GM18867 (cell line): Measurements from ENCODE around the gene CDC26.
"Not testable (repeated sequence)": the region's sequence is repeated elsewhere in the genome, so short reads cannot be mapped to it uniquely, and the experiment has no call there.

ENCODE experiments used
- ATAC-seq: cut with Tn5 transposase; IDR thresholded peaks from one replicate; pipeline ENCODE4 v1.9.1; 2021; ENCODE audit warnings: mild to moderate bottlenecking, moderate library complexity; ENCODE audit not compliant: unreplicated experiment

The CDC26 gene

DNA sequence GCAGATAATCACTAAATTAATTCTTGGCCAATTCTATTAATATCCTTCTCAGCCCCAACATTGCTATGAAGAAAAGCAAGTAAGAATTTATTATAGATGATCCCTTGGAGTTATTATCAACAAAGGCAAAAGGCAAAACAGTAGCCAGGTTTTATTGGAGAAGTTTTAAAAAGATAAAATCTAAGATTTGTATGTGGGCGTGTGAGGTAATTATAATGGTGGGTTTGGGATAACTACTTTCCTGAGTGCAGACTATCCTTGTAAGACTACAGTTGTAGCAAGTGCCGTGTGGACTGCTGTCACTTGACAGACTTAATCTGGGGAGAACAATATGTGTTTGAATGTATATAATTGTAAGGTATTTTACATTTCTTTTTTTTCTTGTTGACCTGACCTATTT is 30.8 kb downstream of the CDC26 start:
- ATAC-seq = no peak

DNA sequence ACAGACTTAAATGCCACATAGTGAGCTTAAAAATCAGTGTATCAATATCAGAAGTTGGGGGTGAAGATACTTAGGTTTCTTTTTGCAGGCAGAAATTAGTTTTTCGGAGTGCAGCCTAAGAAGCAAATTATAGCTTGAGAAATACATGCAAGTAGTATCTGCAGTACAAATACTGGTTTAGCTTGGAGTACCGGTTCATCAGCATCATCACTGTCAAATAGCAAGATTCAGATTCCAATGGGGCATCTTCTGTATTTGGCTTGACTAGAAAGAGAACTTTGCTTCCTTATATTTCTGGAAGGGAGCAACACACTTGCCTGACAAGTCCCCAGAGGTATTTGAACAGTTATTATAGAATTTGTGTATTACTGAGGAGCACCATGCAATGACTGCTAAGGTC is 34.2 kb downstream of the CDC26 start:
- ATAC-seq = no peak

GRCh38 chr9:113238859-113239232 is 36.5 kb downstream of the CDC26 start:
- ATAC-seq = no peak

DNA sequence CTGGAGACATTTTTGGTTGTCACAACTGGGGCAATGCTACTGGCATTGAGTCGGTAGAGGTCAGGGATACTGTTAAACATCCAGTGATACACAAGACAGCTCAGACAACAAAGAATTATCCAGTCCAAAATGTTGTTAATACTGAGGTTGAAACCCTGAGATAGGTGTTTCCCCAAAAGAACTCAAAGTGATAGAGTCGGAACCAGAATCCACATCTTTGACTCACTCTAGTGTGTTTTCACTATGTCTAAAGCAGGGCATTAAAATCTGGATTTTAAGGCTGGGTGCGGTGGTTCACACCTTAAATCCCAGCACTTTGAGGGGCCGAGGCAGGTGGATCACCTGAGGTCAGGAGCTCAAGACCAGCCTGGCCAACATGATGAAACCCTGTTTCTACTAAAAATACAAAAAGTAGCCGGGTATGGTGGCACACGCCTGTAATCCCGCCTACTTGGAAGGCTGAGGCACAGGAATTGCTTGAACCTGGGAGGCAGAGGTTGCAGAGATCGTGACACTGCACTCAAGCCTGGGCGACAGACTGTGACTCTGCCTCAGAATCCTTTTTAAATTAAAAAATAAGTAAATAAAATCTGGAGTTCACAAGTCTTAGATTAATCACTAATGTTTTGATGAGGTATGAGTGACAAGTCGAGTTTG is 37.0 kb downstream of the CDC26 start:
- ATAC-seq = no peak

DNA sequence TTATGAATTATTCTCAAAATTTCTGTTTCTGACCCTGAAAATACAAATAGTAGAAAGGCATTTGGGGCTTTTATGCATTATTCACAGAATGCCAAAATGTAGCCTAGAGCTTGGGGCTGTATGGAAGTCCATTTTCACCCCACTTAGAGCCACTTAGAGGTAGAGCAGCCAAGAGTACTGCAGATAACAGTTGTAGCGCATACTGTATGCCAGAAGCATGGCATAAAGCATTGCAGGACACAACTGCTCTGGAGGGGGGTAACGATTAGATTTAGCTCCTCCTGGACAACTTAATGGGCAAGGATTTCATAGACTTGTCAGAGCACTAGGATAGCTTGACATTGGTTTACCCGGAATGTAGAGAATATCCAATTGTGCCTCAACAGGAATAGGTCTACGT is 38.3 kb downstream of the CDC26 start:
- ATAC-seq = no peak

DNA sequence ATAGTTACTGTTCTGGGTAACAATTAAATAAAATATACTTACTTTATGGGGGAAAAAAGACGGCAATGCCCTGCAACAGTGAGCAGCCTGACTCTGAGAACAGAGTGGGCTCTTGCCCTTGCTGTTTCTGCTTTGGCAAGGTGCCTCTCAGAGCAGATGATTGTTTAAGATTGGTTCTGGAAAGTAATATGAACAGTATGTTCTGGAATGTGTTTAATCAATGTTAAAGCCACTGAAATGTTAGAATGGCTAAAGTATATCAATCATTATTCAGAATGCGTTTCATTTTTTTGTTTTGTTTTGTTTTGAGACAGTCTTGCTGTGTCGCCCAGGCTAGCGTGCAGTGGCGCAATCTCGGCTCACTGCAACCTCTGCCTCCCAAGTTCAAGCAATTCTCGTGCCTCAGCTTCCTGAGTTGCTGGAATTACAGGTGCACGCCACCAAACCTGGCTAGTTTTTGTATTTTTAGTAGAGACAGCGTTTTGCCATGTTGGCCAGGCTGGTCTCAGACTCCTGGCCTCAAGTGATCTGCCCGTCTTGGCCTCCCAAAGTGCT is 39.6 kb downstream of the CDC26 start:
- ATAC-seq = not testable (repeated sequence)

- no peak for ATAC-seq
Measured at GRCh38 chr9:113231701-113232100, 43.7 kb downstream of the CDC26 start.

GRCh38 chr9:113228130-113228665 is 47.2 kb downstream of the CDC26 start:
- ATAC-seq = no peak

GRCh38 chr9:113227436-113227835 is 47.9 kb downstream of the CDC26 start:
- no peak for ATAC-seq

DNA sequence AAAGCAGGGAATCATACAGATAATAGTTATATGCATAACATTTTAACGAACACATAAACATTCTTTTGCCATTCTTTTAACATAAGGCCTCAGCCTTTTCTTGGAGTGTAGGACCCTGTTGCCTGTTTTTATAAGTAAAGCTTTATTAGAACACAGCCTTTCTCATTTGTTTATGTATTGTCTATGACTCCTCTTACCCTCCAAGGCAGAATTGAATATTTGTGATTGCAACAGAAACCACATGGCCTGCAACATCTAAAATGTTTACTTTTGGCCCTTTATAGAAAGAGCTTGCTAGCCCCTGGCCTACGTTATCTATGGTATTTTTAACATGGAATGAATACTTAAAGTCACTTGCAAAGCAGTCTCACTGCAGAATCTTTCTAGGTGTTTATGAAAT is 51.4 kb downstream of the CDC26 start:
- no peak for ATAC-seq

DNA sequence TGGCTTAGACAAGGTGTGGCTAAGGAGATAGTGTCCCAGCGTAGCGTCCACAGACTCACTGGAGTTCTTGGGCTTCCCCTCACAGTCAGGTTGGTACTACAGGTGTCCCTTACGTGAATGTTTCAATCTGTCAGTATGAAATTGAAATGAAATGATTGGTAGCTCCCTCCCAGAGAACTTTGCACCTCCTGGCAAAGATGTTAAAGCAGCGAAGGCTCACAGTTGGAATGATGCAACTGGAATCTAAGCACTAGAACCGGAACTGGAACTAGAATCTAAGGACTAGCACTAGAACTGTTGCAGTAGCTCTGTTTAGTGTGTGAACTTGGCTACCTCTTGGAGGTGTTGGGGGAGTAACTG is 52.9 kb downstream of the CDC26 start:
- ATAC-seq = no peak

DNA sequence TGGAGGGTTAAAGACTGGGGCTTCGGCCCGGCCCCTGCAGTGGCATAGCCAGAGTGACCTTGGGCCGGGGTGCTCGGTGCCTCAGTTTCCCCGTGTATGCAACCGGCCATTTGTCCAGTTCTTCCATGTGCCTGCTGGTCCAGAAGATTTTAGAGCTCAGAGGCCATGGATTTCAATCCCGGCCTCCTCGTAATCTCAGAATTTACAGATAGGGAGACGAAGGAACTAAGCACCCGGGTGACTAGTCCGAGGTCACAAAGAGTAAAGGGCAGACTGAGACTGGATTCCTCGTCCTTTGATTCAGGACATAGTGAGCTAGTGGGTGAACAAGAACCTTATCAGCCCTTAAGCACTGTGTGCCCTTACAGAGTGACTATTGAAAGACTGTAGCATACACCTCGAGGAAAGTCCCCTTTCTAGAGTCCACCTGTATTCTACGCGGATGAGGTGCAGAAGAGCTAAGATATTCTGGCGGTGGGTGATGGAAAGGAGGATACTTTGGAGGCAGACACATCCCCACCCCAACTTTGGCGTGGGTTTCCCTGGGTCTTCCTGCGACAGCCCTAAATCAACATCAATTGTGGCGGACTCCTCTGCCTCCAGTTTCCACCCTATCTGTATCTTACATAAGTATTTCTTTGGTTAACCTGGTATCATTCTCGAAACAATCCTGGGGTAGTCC is 53.4 kb downstream of the CDC26 start:
- no peak for ATAC-seq

GRCh38 chr9:113221003-113221799 is 54.2 kb downstream of the CDC26 start, which contains the start of the genes FKBP15 and SLC31A1:
Gene FKBP15 (minus strand): TSS chr9:113221277. CDS start chr9:113221243, 34 bp downstream.
Gene SLC31A1 (plus strand): TSS chr9:113221544. CDS start chr9:113256149, 34,605 bp downstream.
- peak; percentile 88 for ATAC-seq

- no peak for ATAC-seq
Measured at GRCh38 chr9:113220467-113221002, 54.8 kb downstream of the CDC26 start.

DNA sequence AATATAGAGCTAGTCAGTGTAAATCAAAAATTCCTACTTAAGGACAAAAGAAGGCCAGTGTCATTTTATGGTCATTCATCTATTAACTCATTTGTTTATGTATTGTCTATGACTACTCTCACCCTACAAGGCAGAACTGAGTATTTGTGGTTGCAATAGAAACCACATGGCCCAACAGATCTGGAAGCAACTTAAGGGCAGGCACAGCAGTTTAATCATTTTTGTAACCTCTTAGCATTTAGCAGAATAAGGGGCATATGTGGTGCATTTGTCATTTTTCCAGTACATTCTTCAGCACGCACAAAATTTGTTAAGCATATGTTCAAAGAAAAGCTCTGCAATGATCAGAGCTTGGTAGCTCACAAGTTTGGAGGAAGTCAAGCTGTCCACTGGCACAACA is 55.4 kb downstream of the CDC26 start:
- ATAC-seq = peak; percentile 67

DNA sequence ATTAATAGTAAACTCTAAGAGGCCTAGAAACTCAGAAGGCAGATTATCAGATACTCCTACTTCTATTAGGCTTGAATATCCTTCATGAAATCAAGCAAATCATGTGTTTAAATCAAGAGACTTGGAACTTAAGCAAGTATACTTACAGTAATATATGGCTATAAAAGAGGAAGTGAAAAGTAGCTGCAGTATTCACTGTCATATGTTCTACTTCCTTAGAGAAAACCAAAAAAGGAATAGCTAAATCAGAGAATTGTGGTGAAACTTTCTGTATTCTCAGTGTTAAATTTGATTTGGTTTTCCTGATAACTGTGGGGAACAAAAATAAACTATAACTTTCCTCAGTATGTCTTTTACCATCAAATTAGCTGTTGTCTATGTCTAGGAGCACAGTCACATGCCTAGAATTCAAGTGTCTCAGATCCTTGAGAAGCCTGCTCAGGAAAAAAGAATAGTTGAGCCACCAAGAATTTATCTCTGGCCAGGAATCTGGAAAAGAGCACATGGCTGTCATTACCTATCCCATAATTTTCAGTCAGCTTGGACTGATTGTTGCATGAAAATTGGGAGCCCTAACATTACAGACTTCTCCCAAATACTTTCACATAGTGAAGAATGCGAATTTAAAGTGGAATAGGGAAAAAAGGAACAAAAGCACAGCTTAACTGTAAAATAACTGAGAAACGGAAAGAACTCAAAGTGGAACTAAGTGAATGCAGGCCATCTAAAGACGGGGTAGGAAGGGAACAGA is 56.0 kb downstream of the CDC26 start:
- ATAC-seq = peak; percentile 40
